Effector memory CD4-positive, alpha-beta T cell (primary cell): ENCODE measurements around the gene AP3S2.
"Not testable (repeated sequence)": the region's sequence is repeated elsewhere in the genome, so short reads cannot be mapped to it uniquely, and the experiment has no call there.

Experiments
- DNase-seq, 3 donors: peaks; one replicate each; pipeline ENCODE4 v3.0.0-alpha.2; 2020
- H3K27ac ChIP-seq: 2 replicates; pipeline ENCODE4 v1.7.0; 2013; ENCODE audit warnings: mild to moderate bottlenecking, low read length, moderate library complexity; ENCODE audit not compliant: insufficient read depth, poor library complexity, severe bottlenecking
- H3K27me3 ChIP-seq: replicated peaks from 2 replicates; pipeline ENCODE4 v1.7.0; 2013; ENCODE audit warnings: mild to moderate bottlenecking, low read length; ENCODE audit not compliant: insufficient read depth, control insufficient read depth, poor library complexity, severe bottlenecking
- H3K36me3 ChIP-seq: 2 replicates; pipeline ENCODE4 v1.7.0; 2013; ENCODE audit warnings: mild to moderate bottlenecking, low read length, moderate library complexity; ENCODE audit not compliant: control insufficient read depth, insufficient read depth
- H3K4me1 ChIP-seq: 2 replicates; pipeline ENCODE4 v1.7.0; 2013; ENCODE audit warnings: low read length, mild to moderate bottlenecking; ENCODE audit not compliant: control insufficient read depth, insufficient read depth, poor library complexity, severe bottlenecking
- H3K4me3 ChIP-seq: 2 replicates; pipeline ENCODE4 v1.7.0; 2013; ENCODE audit warnings: low read length, low read depth, mild to moderate bottlenecking; ENCODE audit not compliant: insufficient read depth, poor library complexity, severe bottlenecking
- H3K9me3 ChIP-seq: 2 replicates; pipeline ENCODE4 v1.7.0; 2013; ENCODE audit warnings: mild to moderate bottlenecking, low read length, moderate library complexity; ENCODE audit not compliant: control insufficient read depth

Gene AP3S2

DNA sequence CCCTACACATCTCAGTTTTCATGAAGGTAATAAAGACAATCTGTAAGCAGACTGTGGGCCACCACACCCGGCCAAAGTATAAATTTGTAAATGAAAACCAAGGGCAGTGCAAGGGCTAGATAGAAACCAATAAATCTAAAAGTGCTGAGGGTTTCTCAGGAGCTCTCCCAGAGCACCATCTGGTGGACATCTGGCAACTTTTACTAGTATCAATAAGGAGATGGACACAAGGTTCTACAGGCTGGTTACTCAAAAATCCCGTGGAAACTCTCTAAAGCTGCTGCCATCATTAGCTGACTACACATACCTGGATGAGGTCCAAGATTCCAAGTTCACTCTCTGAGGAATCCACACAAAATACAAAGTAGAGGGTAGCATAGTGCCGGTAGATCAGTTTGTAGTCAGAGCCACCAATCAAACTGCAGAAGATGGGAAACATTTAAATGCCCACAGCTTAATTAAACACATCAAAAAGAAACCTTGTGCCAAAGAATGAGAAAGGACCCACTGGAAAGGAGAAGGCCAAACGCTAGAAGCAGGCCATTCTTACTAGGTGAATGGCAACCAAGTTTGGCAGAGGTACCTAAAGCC lies 5.5 kb downstream of the AP3S2 start:
- Histone ChIP-seq H3K4me1 (peaks cover 5% of the 10 kb centered on the region), H3K27ac (no peak overlapping the region), H3K36me3 (peaks cover 32% of the 10 kb centered on the region), H3K27me3 (no peaks in the 10 kb centered on the region), H3K4me3 (no peak overlapping the region), H3K9me3 (no peaks in the 10 kb centered on the region)
- DNase-seq: no peak

DNA sequence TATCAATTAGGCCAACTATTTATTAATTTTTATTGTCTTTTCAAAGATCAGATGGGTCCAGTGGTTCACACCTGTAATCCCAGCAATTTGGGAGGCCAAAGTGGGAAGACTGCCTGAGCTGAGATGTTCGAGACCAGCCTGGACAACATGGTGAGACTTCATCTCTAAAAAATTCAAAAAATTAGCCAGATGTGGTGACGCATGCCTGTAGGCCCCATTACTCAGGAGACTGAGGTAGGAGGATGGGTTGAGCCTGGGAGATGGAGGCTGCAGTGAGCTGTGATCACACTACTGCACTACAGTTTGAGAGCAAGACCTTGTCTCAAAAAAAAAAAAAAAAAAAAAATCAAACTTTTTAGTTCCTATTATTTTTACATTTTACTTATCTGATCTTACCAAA lies 8.2 kb downstream of the AP3S2 start:
- Histone ChIP-seq H3K27me3 (no peaks in the 10 kb centered on the region), H3K36me3 (peaks cover 41% of the 10 kb centered on the region), H3K9me3 (no peaks in the 10 kb centered on the region), H3K4me1 (peaks cover 5% of the 10 kb centered on the region), H3K27ac (no peak overlapping the region), H3K4me3 (no peak overlapping the region)
- no peak for DNase-seq

DNA sequence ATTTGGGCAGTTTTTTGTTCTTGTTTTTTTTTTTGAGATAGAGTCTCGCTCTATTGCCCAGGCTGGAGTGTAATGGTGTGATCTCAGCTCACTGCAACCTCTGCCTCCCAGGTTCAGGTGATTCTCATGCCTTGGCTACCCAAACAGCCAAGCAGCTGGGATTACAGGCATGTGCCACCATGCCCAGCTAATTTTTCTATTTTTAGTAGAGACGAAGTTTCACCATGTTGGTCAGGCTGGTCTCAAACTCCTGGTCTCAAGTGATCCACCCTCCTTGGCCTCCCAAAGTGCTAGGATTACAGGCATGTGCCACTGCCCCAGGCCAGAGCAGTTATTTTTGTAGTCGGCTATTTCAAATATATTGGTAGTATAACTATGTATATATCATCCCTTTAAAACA lies 8.6 kb downstream of the AP3S2 start:
- H3K27ac ChIP-seq, H3K27me3 ChIP-seq, H3K4me1 ChIP-seq, H3K9me3 ChIP-seq, DNase-seq, H3K4me3 ChIP-seq: not testable (repeated sequence)
- peaks cover 41% of the 10 kb centered on the region for H3K36me3 ChIP-seq

DNA sequence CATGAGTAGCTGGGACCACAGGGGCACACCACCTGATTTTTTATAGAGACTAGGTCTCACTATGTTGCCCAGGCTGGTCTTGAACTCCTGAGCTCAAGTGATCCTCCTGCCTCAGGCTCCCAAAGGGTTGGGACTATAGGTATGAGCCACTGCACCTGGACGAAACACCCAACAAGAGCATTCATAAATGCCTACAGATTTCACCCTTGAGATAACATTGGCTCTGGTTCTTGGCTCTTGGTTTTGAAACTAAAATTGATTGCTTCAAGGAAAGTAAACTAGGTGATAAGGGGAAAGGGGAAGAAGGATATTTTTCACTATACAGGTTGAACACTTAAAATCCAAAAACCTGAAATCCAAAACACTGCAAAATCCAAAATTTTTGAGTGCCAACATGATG lies 10.3 kb downstream of the AP3S2 start:
- H3K27me3 ChIP-seq: no peaks in the 10 kb centered on the region
- no peak overlapping the region for H3K27ac ChIP-seq
- no peaks in the 10 kb centered on the region for H3K9me3 ChIP-seq
- no peaks in the 10 kb centered on the region for H3K4me1 ChIP-seq
- H3K36me3 ChIP-seq: peaks cover 39% of the 10 kb centered on the region
- no peak for DNase-seq
- no peak overlapping the region for H3K4me3 ChIP-seq

DNA sequence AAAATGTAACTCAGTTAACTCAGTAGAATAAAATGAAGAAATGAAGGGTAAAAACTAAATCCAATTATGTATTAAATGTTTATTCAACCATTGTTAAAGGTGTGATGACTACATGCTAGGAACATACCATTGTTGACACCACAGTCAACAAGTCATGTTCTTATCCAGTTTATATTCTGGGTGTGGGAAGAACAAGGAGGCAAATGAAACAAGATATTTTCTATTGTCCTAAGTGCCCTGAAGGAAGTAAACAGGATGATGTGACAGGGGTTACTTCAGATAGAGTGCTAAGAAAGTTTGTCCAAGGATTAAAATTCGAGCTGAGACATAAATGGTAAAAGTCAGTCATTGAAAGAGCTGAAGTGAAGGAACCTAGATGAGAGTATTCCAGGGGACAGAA lies 13.1 kb downstream of the AP3S2 start:
- Histone ChIP-seq H3K27ac (no peak overlapping the region), H3K4me3 (no peak overlapping the region), H3K36me3 (peaks cover 30% of the 10 kb centered on the region), H3K27me3 (no peaks in the 10 kb centered on the region), H3K4me1 (no peaks in the 10 kb centered on the region), H3K9me3 (no peaks in the 10 kb centered on the region)
- no peak for DNase-seq

DNA sequence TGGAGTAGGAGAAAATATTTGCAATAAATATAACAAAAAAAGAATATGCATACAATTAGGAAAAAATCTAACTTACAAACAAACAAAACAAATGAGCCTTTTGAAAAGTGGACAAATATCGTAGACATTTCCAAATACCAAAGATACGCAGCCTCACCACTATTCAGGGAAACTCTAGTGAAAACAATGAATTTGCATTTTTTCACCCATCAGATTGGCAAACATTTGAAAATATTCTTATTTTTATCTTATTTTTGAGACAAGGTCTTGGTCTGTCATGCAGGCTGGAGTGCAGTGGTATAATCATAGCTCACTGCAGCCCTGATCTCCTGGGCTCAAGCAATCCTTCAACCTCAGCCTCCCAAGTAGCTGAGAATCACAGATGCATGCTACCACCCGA lies 15.5 kb downstream of the AP3S2 start:
- Histone ChIP-seq H3K4me3 (no peak overlapping the region), H3K4me1 (no peaks in the 10 kb centered on the region), H3K27me3 (no peaks in the 10 kb centered on the region), H3K9me3 (no peaks in the 10 kb centered on the region), H3K36me3 (peaks cover 14% of the 10 kb centered on the region), H3K27ac (no peak overlapping the region)
- DNase-seq: no peak

DNA sequence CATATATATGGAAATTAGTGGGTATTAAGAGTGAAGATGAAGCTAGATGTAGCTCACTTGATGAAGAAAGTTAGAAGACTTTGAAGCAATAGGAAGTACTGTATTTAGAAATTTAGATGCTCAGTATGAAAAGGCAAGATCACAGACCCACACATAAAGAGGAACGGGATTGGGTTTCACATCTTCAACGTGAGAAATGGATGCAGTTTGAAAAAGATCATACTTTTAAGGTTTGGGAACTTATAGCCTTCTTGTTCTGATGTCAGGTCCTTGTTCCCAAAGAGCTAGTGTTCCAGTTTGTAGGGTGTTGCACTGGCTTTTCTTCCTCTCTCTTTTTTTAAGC lies 16.7 kb downstream of the AP3S2 start:
- H3K36me3 ChIP-seq: peaks cover 9% of the 10 kb centered on the region
- H3K27ac ChIP-seq: no peak overlapping the region
- H3K9me3 ChIP-seq: no peaks in the 10 kb centered on the region
- no peak overlapping the region for H3K4me3 ChIP-seq
- no peaks in the 10 kb centered on the region for H3K27me3 ChIP-seq
- no peaks in the 10 kb centered on the region for H3K4me1 ChIP-seq
- no peak for DNase-seq

DNA sequence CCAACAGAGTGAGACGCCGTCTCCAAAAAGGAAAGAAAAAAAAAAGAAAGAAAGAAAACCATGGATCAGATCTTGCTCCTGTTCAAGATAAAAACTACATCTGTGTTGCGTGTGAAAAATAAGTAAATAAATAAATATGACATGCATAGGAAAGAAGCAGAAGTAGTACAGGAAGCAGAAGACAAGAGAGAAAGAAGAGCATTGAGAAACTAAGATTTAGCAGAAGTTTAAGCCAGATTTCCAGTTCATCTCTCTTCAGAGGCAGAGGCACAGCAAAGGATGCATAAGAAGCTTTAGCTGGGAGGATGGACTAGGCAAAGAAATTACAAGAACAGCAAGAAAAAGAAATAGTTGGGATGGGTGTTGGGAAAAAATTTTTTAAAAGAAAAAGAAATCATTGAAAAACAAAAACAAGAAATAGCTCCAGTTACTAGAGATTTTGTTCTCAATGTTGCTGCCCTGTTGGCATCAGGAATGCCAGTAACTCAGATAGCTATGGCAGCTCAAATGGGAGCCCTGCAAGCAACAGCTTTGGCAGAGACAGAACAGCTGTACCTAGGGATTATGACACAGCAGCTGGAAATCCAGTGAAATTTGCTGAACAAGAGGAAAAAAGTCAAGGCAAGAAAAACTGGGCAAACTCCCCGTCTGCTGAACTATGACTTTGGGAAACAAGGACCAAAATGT lies 17.3 kb downstream of the AP3S2 start:
- DNase-seq: no peak
- Histone ChIP-seq H3K9me3 (no peaks in the 10 kb centered on the region), H3K27ac (no peak overlapping the region), H3K4me3 (no peak overlapping the region), H3K27me3 (no peaks in the 10 kb centered on the region), H3K36me3 (peaks cover 10% of the 10 kb centered on the region), H3K4me1 (no peaks in the 10 kb centered on the region)

DNA sequence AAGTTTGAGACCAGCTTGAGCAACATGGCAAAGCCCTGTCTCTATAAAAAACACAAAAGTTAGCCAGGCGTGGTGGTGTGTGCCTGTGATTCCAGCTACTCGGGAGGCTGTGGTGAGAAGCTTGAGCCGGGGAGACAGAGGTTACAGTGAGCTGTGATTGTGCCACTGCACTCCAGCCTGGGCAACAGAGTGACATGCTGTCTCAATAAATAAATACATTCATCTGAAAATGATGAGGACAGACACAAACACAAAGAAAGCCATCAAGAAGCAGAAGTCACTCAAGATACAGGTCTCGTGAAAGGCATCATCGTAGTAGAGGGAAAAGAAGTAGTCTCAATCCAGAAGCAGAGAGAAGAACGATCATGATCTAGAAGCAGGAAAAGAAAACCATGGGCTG lies 18.1 kb downstream of the AP3S2 start:
- DNase-seq: no peak
- Histone ChIP-seq H3K9me3 (no peaks in the 10 kb centered on the region), H3K4me3 (no peak overlapping the region), H3K27ac (no peak overlapping the region), H3K27me3 (no peaks in the 10 kb centered on the region), H3K36me3 (peaks cover 11% of the 10 kb centered on the region), H3K4me1 (no peaks in the 10 kb centered on the region)

DNA sequence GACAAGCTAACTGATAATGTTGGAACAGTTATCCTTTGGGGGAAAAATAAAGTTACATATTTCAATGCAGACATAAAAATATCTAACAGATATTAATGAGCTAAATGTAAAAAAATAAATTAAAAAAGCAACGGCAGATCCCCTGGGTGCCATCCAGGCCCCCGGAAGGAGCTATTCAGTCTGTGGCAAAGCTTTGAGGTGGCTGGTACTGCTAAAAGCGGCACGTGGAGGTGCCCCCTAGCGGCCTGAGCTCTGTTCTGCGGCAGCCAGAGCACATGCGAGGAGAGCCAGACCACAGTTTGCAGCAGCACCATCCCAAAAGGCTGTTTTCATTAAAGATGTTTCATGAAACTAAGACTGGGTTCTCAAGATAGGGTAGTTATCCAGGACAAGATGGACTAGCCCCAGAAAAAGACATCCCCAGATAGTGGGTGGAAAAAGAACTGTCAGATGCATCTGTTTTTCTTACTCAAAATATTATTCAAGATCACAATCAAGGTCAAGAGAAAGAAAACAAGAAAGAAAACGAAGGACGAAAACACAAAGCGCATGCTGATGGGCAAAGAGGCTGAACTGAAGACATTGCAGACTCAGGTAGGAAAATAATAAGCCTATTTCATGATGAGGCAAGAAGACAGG lies 18.7 kb downstream of the AP3S2 start:
- no peak overlapping the region for H3K27ac ChIP-seq
- H3K4me1 ChIP-seq: no peaks in the 10 kb centered on the region
- no peaks in the 10 kb centered on the region for H3K9me3 ChIP-seq
- H3K27me3 ChIP-seq: no peaks in the 10 kb centered on the region
- H3K36me3 ChIP-seq: peaks cover 15% of the 10 kb centered on the region
- peak; percentile 38 to 61 (median 50) for DNase-seq
- H3K4me3 ChIP-seq: no peak overlapping the region
